GM19238 (cell line): ENCODE results near the gene CD226.
"Not testable (repeated sequence)": the region's sequence is repeated elsewhere in the genome, so short reads cannot be mapped to it uniquely, and the experiment has no call there.

ENCODE experiments used
- DNase-seq: peaks from one replicate; pipeline ENCODE4 v3.0.0; 2011; ENCODE audit warnings: low spot score; ENCODE audit not compliant: insufficient read length

Gene CD226

GRCh38 chr18:69874058-69874457 is 73.6 kb downstream of the CD226 start:
- DNase-seq: no peak

GRCh38 chr18:69872661-69873060 is 75.0 kb downstream of the CD226 start:
- no peak for DNase-seq

- DNase-seq: no peak
Measured at GRCh38 chr18:69871363-69871762, 76.3 kb downstream of the CD226 start.

GRCh38 chr18:69870736-69871135 is 76.9 kb downstream of the CD226 start:
- DNase-seq: no peak

- no peak for DNase-seq
Measured at GRCh38 chr18:69866212-69866611, 81.5 kb downstream of the CD226 start.

GRCh38 chr18:69865776-69866175 is 81.9 kb downstream of the CD226 start:
- DNase-seq: no peak

- DNase-seq: not testable (repeated sequence)
Measured at GRCh38 chr18:69864802-69865201, 82.9 kb downstream of the CD226 start.

GRCh38 chr18:69858897-69859296 is 88.8 kb downstream of the CD226 start:
- DNase-seq: no peak

GRCh38 chr18:69854455-69854854 is 93.2 kb downstream of the CD226 start:
- no peak for DNase-seq

GRCh38 chr18:69853051-69853450 is 94.6 kb downstream of the CD226 start:
- no peak for DNase-seq

- no peak for DNase-seq
Measured at GRCh38 chr18:69845593-69846506, 101.8 kb downstream of the CD226 start.

- no peak for DNase-seq
Measured at GRCh38 chr18:69844656-69845055, 103.0 kb downstream of the CD226 start.

- DNase-seq: no peak
Measured at GRCh38 chr18:69843015-69843414, 104.7 kb downstream of the CD226 start.

GRCh38 chr18:69841117-69841516 is 106.6 kb downstream of the CD226 start:
- DNase-seq: no peak

GRCh38 chr18:69840445-69840844 is 107.2 kb downstream of the CD226 start:
- DNase-seq: no peak

GRCh38 chr18:69840001-69840400 is 107.7 kb downstream of the CD226 start:
- DNase-seq: no peak

- DNase-seq: no peak
Measured at GRCh38 chr18:69839497-69839896, 108.2 kb downstream of the CD226 start.

- DNase-seq: no peak
Measured at GRCh38 chr18:69838620-69839411, 108.9 kb downstream of the CD226 start.

GRCh38 chr18:69838003-69838402 is 109.7 kb downstream of the CD226 start:
- no peak for DNase-seq

- not testable (repeated sequence) for DNase-seq
Measured at GRCh38 chr18:69834980-69835379, 112.7 kb downstream of the CD226 start.

- DNase-seq: no peak
Measured at GRCh38 chr18:69830189-69830588, 117.5 kb downstream of the CD226 start.

- DNase-seq: no peak
Measured at GRCh38 chr18:69820538-69820937, 127.1 kb downstream of the CD226 start.
